H9 (cell line): ENCODE data around the gene CTIF. TPM values are rescaled to one million over a fixed set of nuclear protein-coding genes. Genes with fewer than 3 reads are reported as not detected.

Experiments
- DNase-seq: peaks from one replicate; pipeline ENCODE4 v3.0.0-alpha.2; 2017
- H2AFZ ChIP-seq: one replicate; pipeline ENCODE4 v1.6.1; 2013; ENCODE audit warnings: mild to moderate bottlenecking, low read length, control low read depth, moderate library complexity
- H2AK5ac ChIP-seq: 2 replicates; pipeline ENCODE4 v1.6.1; 2013; ENCODE audit warnings: low read length, control low read depth, mixed read lengths; ENCODE audit not compliant: insufficient read length
- H2BK120ac ChIP-seq: one replicate; pipeline ENCODE4 v1.6.1; 2013; ENCODE audit warnings: low read depth, mild to moderate bottlenecking, low read length, control low read depth, inconsistent platforms; ENCODE audit not compliant: poor library complexity, severe bottlenecking
- H2BK12ac ChIP-seq: 2 replicates; pipeline ENCODE4 v1.6.1; 2013; ENCODE audit warnings: low read length, control low read depth, mixed read lengths, low read depth; ENCODE audit not compliant: insufficient read length
- H2BK15ac ChIP-seq: 2 replicates; pipeline ENCODE4 v1.6.1; 2013; ENCODE audit warnings: low read depth, low read length, control low read depth
- H2BK20ac ChIP-seq: one replicate; pipeline ENCODE4 v1.6.1; 2013; ENCODE audit warnings: low read depth, mild to moderate bottlenecking, low read length, control low read depth, inconsistent platforms; ENCODE audit not compliant: poor library complexity, severe bottlenecking
- H2BK5ac ChIP-seq: 2 replicates; pipeline ENCODE4 v1.6.1; 2013; ENCODE audit warnings: low read length, control low read depth, mixed read lengths; ENCODE audit not compliant: insufficient read length
- H3K14ac ChIP-seq: 2 replicates; pipeline ENCODE4 v1.6.1; 2013; ENCODE audit warnings: low read length, control low read depth; ENCODE audit not compliant: insufficient read depth
- H3K18ac ChIP-seq: 2 replicates; pipeline ENCODE4 v1.6.1; 2013; ENCODE audit warnings: low read depth, mild to moderate bottlenecking, mixed read lengths, low read length, control low read depth; ENCODE audit not compliant: insufficient read length
- H3K23ac ChIP-seq: 2 replicates; pipeline ENCODE4 v1.6.1; 2013; ENCODE audit warnings: low read length, control low read depth, mixed read lengths, low read depth; ENCODE audit not compliant: insufficient read length
- H3K23me2 ChIP-seq: 2 replicates; pipeline ENCODE4 v1.6.1; 2013; ENCODE audit warnings: low read depth, mild to moderate bottlenecking, mixed read lengths, low read length, control low read depth; ENCODE audit not compliant: insufficient read length, poor library complexity, severe bottlenecking
- H3K27ac ChIP-seq: 2 replicates; pipeline ENCODE4 v1.5.1; 2013; ENCODE audit warnings: low read length, control low read depth, mixed read lengths, low read depth; ENCODE audit not compliant: insufficient read length
- H3K27me3 ChIP-seq: 2 replicates; pipeline ENCODE4 v1.6.1; 2013; ENCODE audit warnings: low read length, control low read depth, inconsistent platforms; ENCODE audit not compliant: insufficient read depth
- H3K4ac ChIP-seq: 2 replicates; pipeline ENCODE4 v1.6.1; 2013; ENCODE audit warnings: low read depth, mild to moderate bottlenecking, control low read depth, inconsistent platforms, low read length, moderate library complexity
- H3K4me1 ChIP-seq: 2 replicates; pipeline ENCODE4 v1.6.1; 2013; ENCODE audit warnings: low read length, control low read depth, inconsistent platforms; ENCODE audit not compliant: insufficient read depth
- H3K4me2 ChIP-seq: 2 replicates; pipeline ENCODE4 v1.6.1; 2013; ENCODE audit warnings: low read length, control low read depth, mixed read lengths; ENCODE audit not compliant: insufficient read length, insufficient read depth
- H3K56ac ChIP-seq: 2 replicates; pipeline ENCODE4 v1.6.1; 2013; ENCODE audit warnings: low read depth, mild to moderate bottlenecking, mixed read lengths, low read length, control low read depth; ENCODE audit not compliant: insufficient read length
- H3K79me1 ChIP-seq: 2 replicates; pipeline ENCODE4 v1.6.1; 2013; ENCODE audit warnings: low read depth, mild to moderate bottlenecking, moderate library complexity, low read length, control low read depth, inconsistent platforms; ENCODE audit not compliant: insufficient read depth, poor library complexity, severe bottlenecking
- H3K79me2 ChIP-seq: 2 replicates; pipeline ENCODE4 v1.6.1; 2013; ENCODE audit warnings: low read length, control low read depth, inconsistent platforms; ENCODE audit not compliant: insufficient read depth
- H3K9ac ChIP-seq: 2 replicates; pipeline ENCODE4 v1.6.1; 2013; ENCODE audit warnings: low read length, control low read depth, mixed read lengths; ENCODE audit not compliant: insufficient read length; ENCODE audit errors: extremely low read depth
- H3K9me3 ChIP-seq: one replicate; pipeline ENCODE4 v1.6.1; 2013; ENCODE audit warnings: low read depth, low read length, inconsistent platforms; ENCODE audit not compliant: control insufficient read depth
- H3T11ph ChIP-seq: one replicate; pipeline ENCODE4 v1.6.1; 2013; ENCODE audit warnings: mild to moderate bottlenecking, low read length, control low read depth, inconsistent platforms
- H4K20me1 ChIP-seq: one replicate; pipeline ENCODE4 v1.6.1; 2013; ENCODE audit not compliant: control insufficient read depth, insufficient read length, insufficient read depth
- H4K5ac ChIP-seq: 2 replicates; pipeline ENCODE4 v1.6.1; 2013; ENCODE audit warnings: low read depth, mild to moderate bottlenecking, mixed read lengths, low read length, control low read depth; ENCODE audit not compliant: insufficient read length
- H4K8ac ChIP-seq: replicated peaks from 2 replicates; pipeline ENCODE4 v1.6.1; 2013; ENCODE audit warnings: low read length, control low read depth, mixed read lengths, low read depth; ENCODE audit not compliant: insufficient read length
- H4K91ac ChIP-seq: 2 replicates; pipeline ENCODE4 v1.6.1; 2013; ENCODE audit warnings: low read depth, mild to moderate bottlenecking, moderate library complexity, mixed read lengths, low read length, control low read depth; ENCODE audit not compliant: insufficient read length
- H3K27ac Mint-ChIP-seq, 3 experiments: 2 replicates in 2 of 3; 3 replicates in 1 of 3; pipeline ENCODE4 v1.8.0; 2020 to 2021; ENCODE audit warnings: mixed read lengths in 3 of 3, mild to moderate bottlenecking in 1 of 3, moderate library complexity in 1 of 3
- H3K27me3 Mint-ChIP-seq: 2 replicates; pipeline ENCODE4 v1.8.0; 2021; ENCODE audit warnings: low read depth, mild to moderate bottlenecking, moderate library complexity, mixed read lengths
- H3K36me3 Mint-ChIP-seq, 3 experiments: 2 replicates in 2 of 3; 3 replicates in 1 of 3; pipeline ENCODE4 v1.8.0; 2020 to 2021; ENCODE audit warnings: low read depth in 3 of 3, mixed read lengths in 3 of 3; ENCODE audit not compliant: insufficient read depth in 1 of 3
- H3K4me1 Mint-ChIP-seq, 2 experiments: 2 replicates each; pipeline ENCODE4 v1.8.0; 2020; ENCODE audit warnings: mixed read lengths in 2 of 2
- H3K4me3 Mint-ChIP-seq, 2 experiments: 2 replicates in 1 of 2; 3 replicates in 1 of 2; pipeline ENCODE4 v1.8.0; 2020 to 2021; ENCODE audit warnings: mild to moderate bottlenecking in 2 of 2, mixed read lengths in 2 of 2, moderate library complexity in 1 of 2
- H3K9me3 Mint-ChIP-seq, 2 experiments: 2 replicates in 1 of 2; 3 replicates in 1 of 2; pipeline ENCODE4 v1.8.0; 2020; ENCODE audit warnings: mild to moderate bottlenecking in 2 of 2, mixed read lengths in 2 of 2, moderate library complexity in 1 of 2
- total RNA-seq: library from RNA; stranded (reverse); gene quantifications from 2 replicates; pipeline ENCODE4 v1.2.1, GENCODE V29; 2021
- TF ChIP-seq, protein P1 (sequence below): fragments of 200-600 bp; sonication (generic); conservative IDR thresholded peaks from 3 replicates; pipeline ENCODE4 v1.8.0; 2021; ENCODE audit warnings: antibody characterized with exemption, mild to moderate bottlenecking

CTIF gene
- total RNA-seq, 1 experiment from 2014 or later, result 15.8 TPM

DNA sequence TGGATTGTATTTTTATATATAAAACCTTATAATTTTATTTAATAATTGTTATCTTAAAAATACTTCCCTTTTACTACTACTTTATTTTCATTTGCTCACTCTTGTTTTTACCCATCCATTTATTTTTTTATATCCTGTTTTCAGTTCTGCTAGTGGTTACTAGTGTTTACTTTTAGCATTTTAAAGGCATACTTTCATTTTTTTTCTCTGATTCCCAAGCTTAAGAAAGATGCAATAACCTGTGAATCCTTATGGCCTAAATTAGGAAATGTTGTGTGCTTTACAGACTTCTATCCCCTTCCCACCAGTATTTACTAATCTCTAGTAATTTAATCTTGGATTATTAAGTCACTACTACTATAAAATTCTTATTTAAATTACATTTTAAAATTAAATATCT is 272.0 kb downstream of the CTIF start:
- Mint-ChIP-seq H3K36me3 (no peaks in the 10 kb centered on the region), H3K4me3 (no peak overlapping the region), H3K4me1 (no peaks in the 10 kb centered on the region), H3K9me3 (no peaks in the 10 kb centered on the region), H3K27me3 (no peaks in the 10 kb centered on the region), H3K27ac (no peak overlapping the region)
- Histone ChIP-seq H2BK20ac (no peak overlapping the region), H3K9ac (no peak overlapping the region), H3K4me2 (no peak overlapping the region), H2BK12ac (no peak overlapping the region), H4K8ac (no peak overlapping the region), H3K23me2 (no peaks in the 10 kb centered on the region), H3K79me1 (no peaks in the 10 kb centered on the region), H4K5ac (no peak overlapping the region), H2BK5ac (no peak overlapping the region), H3K27me3 (no peaks in the 10 kb centered on the region), H3T11ph (no peak overlapping the region), H2AK5ac (no peak overlapping the region), H3K18ac (no peak overlapping the region), H3K9me3 (no peaks in the 10 kb centered on the region), H2AFZ (no peak overlapping the region), H2BK15ac (no peak overlapping the region), H3K14ac (no peak overlapping the region), H2BK120ac (no peak overlapping the region), H3K79me2 (no peaks in the 10 kb centered on the region), H3K4ac (no peak overlapping the region), H3K23ac (no peak overlapping the region), H3K27ac (no peak overlapping the region), H4K20me1 (no peaks in the 10 kb centered on the region), H4K91ac (no peak overlapping the region), H3K4me1 (no peaks in the 10 kb centered on the region), H3K56ac (no peak overlapping the region)
- TF ChIP-seq, protein P1, sequence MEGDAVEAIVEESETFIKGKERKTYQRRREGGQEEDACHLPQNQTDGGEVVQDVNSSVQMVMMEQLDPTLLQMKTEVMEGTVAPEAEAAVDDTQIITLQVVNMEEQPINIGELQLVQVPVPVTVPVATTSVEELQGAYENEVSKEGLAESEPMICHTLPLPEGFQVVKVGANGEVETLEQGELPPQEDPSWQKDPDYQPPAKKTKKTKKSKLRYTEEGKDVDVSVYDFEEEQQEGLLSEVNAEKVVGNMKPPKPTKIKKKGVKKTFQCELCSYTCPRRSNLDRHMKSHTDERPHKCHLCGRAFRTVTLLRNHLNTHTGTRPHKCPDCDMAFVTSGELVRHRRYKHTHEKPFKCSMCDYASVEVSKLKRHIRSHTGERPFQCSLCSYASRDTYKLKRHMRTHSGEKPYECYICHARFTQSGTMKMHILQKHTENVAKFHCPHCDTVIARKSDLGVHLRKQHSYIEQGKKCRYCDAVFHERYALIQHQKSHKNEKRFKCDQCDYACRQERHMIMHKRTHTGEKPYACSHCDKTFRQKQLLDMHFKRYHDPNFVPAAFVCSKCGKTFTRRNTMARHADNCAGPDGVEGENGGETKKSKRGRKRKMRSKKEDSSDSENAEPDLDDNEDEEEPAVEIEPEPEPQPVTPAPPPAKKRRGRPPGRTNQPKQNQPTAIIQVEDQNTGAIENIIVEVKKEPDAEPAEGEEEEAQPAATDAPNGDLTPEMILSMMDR, result no peak
- DNase-seq, result no peak
